HepG2 (cell line): ENCODE data around the gene SULT4A1. TPM values are rescaled to one million over a fixed set of nuclear protein-coding genes. Genes with fewer than 3 reads are reported as not detected.

Experiments used
- CHD2 ChIP-seq: IDR thresholded peaks from 2 replicates; pipeline ENCODE4 v1.6.1; 2011; ENCODE audit warnings: low read depth, low read length, improper control_type of control experiment
- HOXA3 ChIP-seq: sonication (generic); formaldehyde crosslinking; IDR thresholded peaks from 2 replicates; pipeline ENCODE4 v1.5.0; 2020; ENCODE audit warnings: missing genetic modification reagents
- ISX ChIP-seq: sonication (generic); formaldehyde crosslinking; conservative IDR thresholded peaks from 2 replicates; pipeline ENCODE4 v1.5.0; 2020; ENCODE audit warnings: missing genetic modification reagents
- JUN ChIP-seq: sonication (generic); formaldehyde crosslinking; IDR thresholded peaks from 2 replicates; pipeline ENCODE4 v1.4.0; 2020; ENCODE audit warnings: mild to moderate bottlenecking, missing genetic modification reagents
- PHF21A ChIP-seq: sonication (generic); formaldehyde crosslinking; IDR thresholded peaks from 2 replicates; pipeline ENCODE4 v1.5.0; 2020; ENCODE audit warnings: mild to moderate bottlenecking, missing genetic modification reagents
- POGZ ChIP-seq: sonication (generic); formaldehyde crosslinking; IDR thresholded peaks from 2 replicates; pipeline ENCODE4 v1.4.0; 2020; ENCODE audit warnings: mild to moderate bottlenecking, missing genetic modification reagents
- RNF2 ChIP-seq: fragments of 450-650 bp; conservative IDR thresholded peaks from 2 replicates; pipeline ENCODE4 v1.6.1; 2016; ENCODE audit warnings: low read depth
- SKI ChIP-seq: fragments of 450-650 bp; IDR thresholded peaks from one replicate; pipeline ENCODE4 v1.6.1; 2018; ENCODE audit warnings: mild to moderate bottlenecking; ENCODE audit not compliant: partially characterized antibody
- ZBTB7A ChIP-seq: sonication (generic); formaldehyde crosslinking; IDR thresholded peaks from 2 replicates; pipeline ENCODE4 v1.8.0; 2022; ENCODE audit warnings: mild to moderate bottlenecking, missing genetic modification reagents
- ZFP41 ChIP-seq: sonication (generic); formaldehyde crosslinking; IDR thresholded peaks from 2 replicates; pipeline ENCODE4 v1.4.0; 2020; ENCODE audit warnings: mild to moderate bottlenecking, missing genetic modification reagents, borderline replicate concordance
- ZNF3 ChIP-seq: IDR thresholded peaks from 2 replicates; pipeline ENCODE4 v1.7.0; 2017; ENCODE audit warnings: inconsistent platforms
- ZNF383 ChIP-seq: sonication (generic); formaldehyde crosslinking; IDR thresholded peaks from 2 replicates; pipeline ENCODE4 v1.4.0; 2020; ENCODE audit warnings: missing genetic modification reagents, mild to moderate bottlenecking, borderline replicate concordance
- ZNF614 ChIP-seq: IDR thresholded peaks from 2 replicates; pipeline ENCODE4 v1.6.1; 2018; ENCODE audit warnings: missing biosample characterization, missing genetic modification reagents, inconsistent platforms, borderline replicate concordance
- ZNF879 ChIP-seq: sonication (generic); formaldehyde crosslinking; IDR thresholded peaks from 2 replicates; pipeline ENCODE4 v1.8.1; 2023; ENCODE audit warnings: missing genetic modification reagents
- ZNF883 ChIP-seq: sonication (generic); formaldehyde crosslinking; IDR thresholded peaks from 2 replicates; pipeline ENCODE4 v1.5.1; 2020; ENCODE audit warnings: mild to moderate bottlenecking, missing genetic modification reagents; ENCODE audit errors: not compliant biosample characterization
- ZNF891 ChIP-seq: sonication (generic); formaldehyde crosslinking; IDR thresholded peaks from 2 replicates; pipeline ENCODE4 v1.5.0; 2020; ENCODE audit warnings: mild to moderate bottlenecking, missing genetic modification reagents
- polyA plus RNA-seq, 8 experiments: library from polyadenylated mRNA; depleted of rRNA in 3 of 8; stranded (reverse) in 7 of 8; unstranded in 1 of 8; fragments of >200 nt; fragmentation: Illumina TruSeq in 4 of 8; extraction: Trizol in 4 of 8; gene quantifications; 2 replicates each; pipeline versions ENCODE4 v1.2.1 to v1.2.3, GENCODE V29; 2011 to 2016; ENCODE audit warnings: low read depth in 4 of 8, missing spikeins in 1 of 8, mixed read lengths in 1 of 8; ENCODE audit not compliant: insufficient read depth in 1 of 8
- total RNA-seq, 5 experiments: library from RNA; depleted of rRNA; stranded (reverse); fragments of >200 nt; fragmentation: Illumina TruSeq; extraction: Trizol; gene quantifications; 2 replicates each; pipeline ENCODE4 v1.2.3, GENCODE V29; 2016; ENCODE audit warnings: low read depth in 1 of 5
- TF ChIP-seq, protein P1 (sequence below): sonication (generic); formaldehyde crosslinking; IDR thresholded peaks from 2 replicates; pipeline ENCODE4 v1.5.0; 2020; ENCODE audit warnings: missing genetic modification reagents
- TF ChIP-seq, protein P2 (sequence below): sonication (generic); formaldehyde crosslinking; IDR thresholded peaks from 2 replicates; pipeline ENCODE4 v1.4.0; 2020; ENCODE audit warnings: missing genetic modification reagents
- TF ChIP-seq, protein P3 (sequence below): sonication (generic); formaldehyde crosslinking; IDR thresholded peaks from 2 replicates; pipeline ENCODE4 v1.4.0; 2020; ENCODE audit warnings: missing genetic modification reagents
- TF ChIP-seq, protein P4 (sequence below): sonication (generic); formaldehyde crosslinking; IDR thresholded peaks from 2 replicates; pipeline ENCODE4 v1.8.0; 2022; ENCODE audit warnings: mild to moderate bottlenecking, missing genetic modification reagents, moderate library complexity

SULT4A1 gene
- total and polyA plus RNA-seq, 2 of the 13 experiments (the other 11 are each of a cell fraction or from before 2014, with no cell fraction given) = not detected

DNA sequence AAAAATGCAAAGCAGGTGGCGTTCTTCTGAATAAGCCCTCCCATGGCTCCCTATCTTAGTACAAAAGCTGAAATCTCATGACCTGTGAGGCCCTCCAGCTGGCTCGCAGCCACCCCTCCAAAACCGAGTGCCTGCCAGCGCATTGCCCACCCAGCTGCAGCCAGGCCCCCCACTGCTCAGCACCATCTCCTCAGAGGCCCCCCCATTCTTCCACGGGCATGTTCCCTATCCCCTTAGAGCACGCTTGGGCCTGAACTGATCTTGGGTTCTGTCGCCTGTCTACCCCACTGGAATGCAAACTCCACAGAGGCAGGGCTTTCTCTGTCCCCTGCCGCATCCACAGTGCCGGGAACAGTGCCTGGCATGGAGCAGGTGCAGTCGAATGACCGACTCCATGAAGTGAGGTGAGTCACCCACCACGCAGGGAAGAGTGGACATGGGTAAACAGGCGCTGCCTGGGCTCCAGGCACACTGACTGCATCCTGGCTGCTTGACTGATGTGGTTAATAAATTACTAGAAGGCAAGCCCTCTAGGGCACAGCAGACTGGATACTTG, 38.9 kb downstream of the SULT4A1 start (continued):
- TF ChIP-seq, protein P1, sequence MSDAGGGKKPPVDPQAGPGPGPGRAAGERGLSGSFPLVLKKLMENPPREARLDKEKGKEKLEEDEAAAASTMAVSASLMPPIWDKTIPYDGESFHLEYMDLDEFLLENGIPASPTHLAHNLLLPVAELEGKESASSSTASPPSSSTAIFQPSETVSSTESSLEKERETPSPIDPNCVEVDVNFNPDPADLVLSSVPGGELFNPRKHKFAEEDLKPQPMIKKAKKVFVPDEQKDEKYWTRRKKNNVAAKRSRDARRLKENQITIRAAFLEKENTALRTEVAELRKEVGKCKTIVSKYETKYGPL (CRISPR knock-in tag) = no peak
- peak; percentile 95 for TF ChIP-seq ZNF3 (CRISPR knock-in tag)
- no peak for TF ChIP-seq RNF2
- TF ChIP-seq, protein P2, sequence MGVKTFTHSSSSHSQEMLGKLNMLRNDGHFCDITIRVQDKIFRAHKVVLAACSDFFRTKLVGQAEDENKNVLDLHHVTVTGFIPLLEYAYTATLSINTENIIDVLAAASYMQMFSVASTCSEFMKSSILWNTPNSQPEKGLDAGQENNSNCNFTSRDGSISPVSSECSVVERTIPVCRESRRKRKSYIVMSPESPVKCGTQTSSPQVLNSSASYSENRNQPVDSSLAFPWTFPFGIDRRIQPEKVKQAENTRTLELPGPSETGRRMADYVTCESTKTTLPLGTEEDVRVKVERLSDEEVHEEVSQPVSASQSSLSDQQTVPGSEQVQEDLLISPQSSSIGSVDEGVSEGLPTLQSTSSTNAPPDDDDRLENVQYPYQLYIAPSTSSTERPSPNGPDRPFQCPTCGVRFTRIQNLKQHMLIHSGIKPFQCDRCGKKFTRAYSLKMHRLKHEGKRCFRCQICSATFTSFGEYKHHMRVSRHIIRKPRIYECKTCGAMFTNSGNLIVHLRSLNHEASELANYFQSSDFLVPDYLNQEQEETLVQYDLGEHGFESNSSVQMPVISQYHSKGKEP = no peak
- no peak for TF ChIP-seq ZNF383 (CRISPR knock-in tag)
- peak; percentile 38 for TF ChIP-seq SKI
- 0 out of 2 replicates have a peak, but pooled peaks have one; percentile 49 for TF ChIP-seq JUN (CRISPR knock-in tag)
- TF ChIP-seq ZNF614 (CRISPR knock-in tag) = no peak
- TF ChIP-seq HOXA3 = peak; percentile 13; the same call in 1 of the 2 replicates
- TF ChIP-seq CHD2 = no peak
- no peak for TF ChIP-seq ZNF879
- 0 out of 2 replicates have a peak, but pooled peaks have one; percentile 24 for TF ChIP-seq POGZ (CRISPR knock-in tag)
- no peak for TF ChIP-seq ISX
- TF ChIP-seq, protein P3, sequence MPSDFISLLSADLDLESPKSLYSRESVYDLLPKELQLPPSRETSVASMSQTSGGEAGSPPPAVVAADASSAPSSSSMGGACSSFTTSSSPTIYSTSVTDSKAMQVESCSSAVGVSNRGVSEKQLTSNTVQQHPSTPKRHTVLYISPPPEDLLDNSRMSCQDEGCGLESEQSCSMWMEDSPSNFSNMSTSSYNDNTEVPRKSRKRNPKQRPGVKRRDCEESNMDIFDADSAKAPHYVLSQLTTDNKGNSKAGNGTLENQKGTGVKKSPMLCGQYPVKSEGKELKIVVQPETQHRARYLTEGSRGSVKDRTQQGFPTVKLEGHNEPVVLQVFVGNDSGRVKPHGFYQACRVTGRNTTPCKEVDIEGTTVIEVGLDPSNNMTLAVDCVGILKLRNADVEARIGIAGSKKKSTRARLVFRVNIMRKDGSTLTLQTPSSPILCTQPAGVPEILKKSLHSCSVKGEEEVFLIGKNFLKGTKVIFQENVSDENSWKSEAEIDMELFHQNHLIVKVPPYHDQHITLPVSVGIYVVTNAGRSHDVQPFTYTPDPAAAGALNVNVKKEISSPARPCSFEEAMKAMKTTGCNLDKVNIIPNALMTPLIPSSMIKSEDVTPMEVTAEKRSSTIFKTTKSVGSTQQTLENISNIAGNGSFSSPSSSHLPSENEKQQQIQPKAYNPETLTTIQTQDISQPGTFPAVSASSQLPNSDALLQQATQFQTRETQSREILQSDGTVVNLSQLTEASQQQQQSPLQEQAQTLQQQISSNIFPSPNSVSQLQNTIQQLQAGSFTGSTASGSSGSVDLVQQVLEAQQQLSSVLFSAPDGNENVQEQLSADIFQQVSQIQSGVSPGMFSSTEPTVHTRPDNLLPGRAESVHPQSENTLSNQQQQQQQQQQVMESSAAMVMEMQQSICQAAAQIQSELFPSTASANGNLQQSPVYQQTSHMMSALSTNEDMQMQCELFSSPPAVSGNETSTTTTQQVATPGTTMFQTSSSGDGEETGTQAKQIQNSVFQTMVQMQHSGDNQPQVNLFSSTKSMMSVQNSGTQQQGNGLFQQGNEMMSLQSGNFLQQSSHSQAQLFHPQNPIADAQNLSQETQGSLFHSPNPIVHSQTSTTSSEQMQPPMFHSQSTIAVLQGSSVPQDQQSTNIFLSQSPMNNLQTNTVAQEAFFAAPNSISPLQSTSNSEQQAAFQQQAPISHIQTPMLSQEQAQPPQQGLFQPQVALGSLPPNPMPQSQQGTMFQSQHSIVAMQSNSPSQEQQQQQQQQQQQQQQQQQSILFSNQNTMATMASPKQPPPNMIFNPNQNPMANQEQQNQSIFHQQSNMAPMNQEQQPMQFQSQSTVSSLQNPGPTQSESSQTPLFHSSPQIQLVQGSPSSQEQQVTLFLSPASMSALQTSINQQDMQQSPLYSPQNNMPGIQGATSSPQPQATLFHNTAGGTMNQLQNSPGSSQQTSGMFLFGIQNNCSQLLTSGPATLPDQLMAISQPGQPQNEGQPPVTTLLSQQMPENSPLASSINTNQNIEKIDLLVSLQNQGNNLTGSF (CRISPR knock-in tag) = no peak
- TF ChIP-seq ZFP41 (CRISPR knock-in tag) = no peak
- no peak for TF ChIP-seq ZNF883
- TF ChIP-seq ZNF891 = no peak
- TF ChIP-seq, protein P4, sequence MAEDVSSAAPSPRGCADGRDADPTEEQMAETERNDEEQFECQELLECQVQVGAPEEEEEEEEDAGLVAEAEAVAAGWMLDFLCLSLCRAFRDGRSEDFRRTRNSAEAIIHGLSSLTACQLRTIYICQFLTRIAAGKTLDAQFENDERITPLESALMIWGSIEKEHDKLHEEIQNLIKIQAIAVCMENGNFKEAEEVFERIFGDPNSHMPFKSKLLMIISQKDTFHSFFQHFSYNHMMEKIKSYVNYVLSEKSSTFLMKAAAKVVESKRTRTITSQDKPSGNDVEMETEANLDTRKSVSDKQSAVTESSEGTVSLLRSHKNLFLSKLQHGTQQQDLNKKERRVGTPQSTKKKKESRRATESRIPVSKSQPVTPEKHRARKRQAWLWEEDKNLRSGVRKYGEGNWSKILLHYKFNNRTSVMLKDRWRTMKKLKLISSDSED = no peak
- TF ChIP-seq PHF21A (CRISPR knock-in tag) = no peak
- TF ChIP-seq ZBTB7A (CRISPR knock-in tag) = no peak
